ENCODE results near the gene CACNA1A.

The CACNA1A gene

DNA sequence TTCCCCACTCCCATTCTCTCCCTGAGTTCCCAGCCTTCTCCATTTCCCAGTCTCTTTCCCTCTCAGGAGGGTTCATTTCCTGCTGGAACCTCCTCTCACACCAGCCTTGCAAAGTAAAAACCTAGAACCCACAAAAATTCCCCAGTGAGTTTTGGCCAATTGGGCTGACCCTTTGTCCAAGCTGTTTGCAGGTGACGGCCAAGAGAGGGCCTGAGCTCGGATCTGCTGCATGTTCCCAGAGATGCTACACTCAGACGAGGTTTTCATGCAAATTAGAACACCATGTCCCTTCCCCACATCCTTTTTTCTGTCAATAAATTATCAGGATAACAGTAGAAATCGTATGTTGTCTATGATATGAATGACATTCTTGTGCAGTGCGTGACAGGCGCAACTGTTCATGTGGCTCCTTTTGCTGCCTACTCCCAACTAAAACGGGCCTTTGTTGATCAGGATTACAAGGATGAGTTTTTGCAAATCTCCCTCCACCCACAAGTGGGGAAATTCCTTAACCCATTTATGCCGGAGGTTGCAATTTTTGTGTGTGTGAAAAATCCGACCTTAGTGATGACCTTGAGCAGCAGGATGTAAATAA lies 149.5 kb downstream of the CACNA1A start:
- no peak for DNase-seq

DNA sequence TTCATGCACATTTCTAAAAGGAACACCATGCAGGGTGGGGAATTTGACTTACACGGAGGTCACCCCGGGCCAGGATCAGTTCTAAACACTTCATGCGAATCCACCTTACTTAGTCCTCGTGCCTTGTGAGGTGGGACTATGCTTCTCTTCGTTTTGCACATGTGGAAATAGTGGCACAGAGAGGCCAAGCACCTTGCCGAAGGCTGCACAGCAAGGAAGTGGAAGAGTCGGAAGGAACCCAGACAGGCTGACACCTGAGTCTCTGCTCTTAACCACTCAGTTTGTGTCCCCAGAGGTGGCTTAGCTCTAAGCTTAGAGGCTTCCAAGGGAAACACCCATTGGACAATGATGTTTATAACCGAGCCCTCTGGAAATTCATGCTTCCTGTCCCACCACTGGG lies 150.1 kb downstream of the CACNA1A start:
- no peak for DNase-seq

DNA sequence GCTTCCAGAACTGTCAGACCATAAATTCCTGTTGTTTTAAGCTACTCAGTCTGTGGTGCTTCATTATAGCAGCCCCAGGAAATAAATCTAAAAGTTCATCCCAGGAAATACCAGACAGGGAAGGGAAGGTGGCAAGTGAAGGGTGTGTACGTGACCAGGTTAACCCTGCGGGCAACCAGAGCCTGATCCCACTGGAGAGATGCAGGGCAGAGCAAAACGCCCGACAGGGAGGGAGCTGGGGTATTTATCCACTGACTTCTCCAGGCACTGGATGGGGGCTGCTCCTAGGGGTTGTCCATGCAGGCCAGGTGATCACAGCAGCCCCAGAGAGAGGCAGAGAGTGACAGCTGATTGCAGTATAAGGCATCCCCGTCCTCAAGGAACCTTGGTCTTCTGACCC lies 150.9 kb downstream of the CACNA1A start:
- DNase-seq, result no peak

DNA sequence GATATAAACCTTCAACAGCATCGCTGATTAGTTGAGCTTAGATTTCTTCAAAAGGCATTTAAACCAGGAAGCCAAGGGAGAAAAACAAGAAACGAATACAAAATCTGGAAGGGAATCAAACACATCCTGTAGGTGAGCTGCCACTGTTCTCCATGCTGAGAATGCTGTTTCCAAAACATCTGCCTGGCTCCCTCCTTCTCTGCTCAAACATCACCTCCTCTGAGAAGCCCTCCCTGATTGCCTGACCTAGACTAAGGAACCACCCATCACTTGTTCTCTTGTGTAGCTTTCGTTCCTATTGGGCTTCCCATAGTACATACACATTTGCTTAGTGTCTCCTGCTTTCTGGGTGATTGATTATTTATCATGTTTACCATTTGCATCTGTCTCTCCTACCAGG lies 152.7 kb downstream of the CACNA1A start:
- DNase-seq, result no peak

DNA sequence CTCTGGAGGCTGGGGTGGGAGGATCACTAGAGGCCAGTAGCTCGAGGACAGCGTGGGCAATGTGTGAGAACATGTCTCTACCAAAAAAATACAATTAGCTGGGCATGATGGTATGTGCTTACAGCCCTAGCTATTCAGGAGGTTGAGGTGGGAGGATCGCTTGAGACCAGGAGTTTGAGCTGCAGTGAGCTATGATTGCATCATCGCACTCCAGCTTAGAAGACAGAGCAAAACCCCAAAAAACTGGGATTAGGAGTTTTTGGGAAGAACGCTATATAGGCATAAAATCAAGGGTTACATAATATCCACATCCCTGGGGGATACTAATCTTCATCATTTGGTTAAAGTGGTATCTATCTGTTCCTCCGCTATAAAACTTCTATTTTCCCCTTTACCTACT lies 155.5 kb downstream of the CACNA1A start:
- DNase-seq, result no peak

DNA sequence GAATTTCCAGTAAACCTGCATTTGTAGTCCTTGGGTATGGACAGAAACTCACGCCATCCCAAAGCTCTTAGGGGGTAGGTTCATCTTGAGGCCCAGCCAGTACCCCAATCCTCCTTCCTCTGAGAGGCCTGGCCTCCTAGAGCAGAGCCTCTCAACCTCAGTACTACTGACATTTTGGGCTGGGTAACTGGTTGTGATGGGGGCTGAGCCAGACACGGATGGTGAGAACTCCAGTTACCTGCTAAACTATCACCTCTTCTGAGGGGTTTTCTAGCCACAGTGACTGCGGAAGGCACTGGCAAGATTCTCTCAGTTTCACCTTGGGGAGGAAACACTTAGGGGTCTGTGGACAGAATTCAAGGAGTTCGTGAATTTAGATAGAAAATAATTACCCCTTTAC lies 156.2 kb downstream of the CACNA1A start:
- DNase-seq, result no peak

DNA sequence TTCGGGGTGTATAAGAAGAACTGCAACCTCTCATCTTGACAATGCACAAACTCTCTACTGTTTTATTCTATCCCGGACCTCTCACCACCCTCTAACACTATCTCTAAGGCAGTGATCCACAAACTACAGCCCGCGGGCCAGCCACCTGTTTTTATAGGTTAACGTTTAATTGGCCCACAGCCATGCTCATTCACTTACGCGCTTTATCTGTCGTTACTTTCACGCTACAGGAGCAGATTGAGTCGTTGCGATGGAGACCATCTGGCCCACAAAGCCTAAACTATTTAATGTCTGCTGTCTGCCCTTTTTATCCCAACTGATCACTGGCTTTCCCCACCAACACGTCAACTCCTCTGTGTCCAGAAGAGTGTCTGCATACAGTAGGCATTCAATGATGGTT lies 158.9 kb downstream of the CACNA1A start:
- no peak for DNase-seq

DNA sequence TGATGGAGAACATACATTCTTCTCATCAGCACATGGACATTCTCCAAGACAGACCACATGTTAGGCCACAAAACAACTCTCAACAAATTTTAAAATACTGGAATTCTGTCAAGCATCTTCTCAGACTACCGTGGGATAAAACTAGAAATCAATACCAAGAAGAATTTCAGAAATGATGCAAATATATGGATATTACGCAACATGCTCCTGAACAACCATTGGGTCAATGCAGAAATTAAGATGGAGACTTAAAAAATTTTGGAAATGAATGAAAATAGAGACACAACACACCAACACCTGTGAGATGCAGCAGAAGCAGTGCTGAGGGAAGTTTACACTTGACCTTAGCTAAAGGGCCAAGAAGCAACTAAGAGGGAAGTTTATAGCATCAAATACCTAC lies 162.8 kb downstream of the CACNA1A start:
- no peak for DNase-seq

DNA sequence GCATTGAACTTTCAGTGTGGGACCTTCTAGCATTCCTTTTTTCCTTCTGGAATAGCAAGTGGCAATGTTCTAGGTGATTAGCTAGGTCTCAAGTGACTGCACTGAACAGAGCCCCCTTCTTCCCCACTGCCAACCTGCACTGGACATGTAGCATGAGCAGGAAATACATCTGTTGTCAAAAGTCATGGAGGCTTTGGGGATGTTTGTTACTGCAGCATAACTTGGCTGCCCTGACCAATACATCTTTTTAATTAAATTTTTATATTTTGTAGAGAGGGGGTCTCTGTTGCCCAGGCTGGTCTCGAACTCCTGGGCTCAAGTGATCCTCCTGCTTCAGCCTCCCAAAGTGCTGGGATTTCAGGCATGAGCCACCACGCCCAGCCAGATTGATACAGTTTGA lies 163.6 kb downstream of the CACNA1A start:
- DNase-seq, result no peak

DNA sequence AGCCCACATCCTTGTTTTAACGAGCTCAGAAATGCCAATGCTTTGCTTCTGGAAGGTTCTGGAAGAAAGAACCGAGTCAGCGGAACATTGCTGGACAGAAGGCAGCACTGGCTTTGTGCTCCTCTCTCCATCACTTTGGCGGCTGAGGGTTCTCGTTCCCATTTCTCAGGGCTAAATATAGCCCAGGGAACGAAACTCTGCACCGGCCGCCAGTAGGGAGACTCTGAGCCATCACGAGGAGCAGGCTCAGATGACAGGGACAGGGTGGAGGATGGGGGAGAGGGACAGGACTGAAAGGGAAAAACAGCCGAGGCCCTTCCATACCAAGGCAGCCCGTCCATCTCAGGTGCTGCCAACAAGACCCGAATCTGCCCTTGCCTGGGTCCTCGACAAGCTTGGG lies 166.4 kb downstream of the CACNA1A start:
- DNase-seq, result no peak

DNA sequence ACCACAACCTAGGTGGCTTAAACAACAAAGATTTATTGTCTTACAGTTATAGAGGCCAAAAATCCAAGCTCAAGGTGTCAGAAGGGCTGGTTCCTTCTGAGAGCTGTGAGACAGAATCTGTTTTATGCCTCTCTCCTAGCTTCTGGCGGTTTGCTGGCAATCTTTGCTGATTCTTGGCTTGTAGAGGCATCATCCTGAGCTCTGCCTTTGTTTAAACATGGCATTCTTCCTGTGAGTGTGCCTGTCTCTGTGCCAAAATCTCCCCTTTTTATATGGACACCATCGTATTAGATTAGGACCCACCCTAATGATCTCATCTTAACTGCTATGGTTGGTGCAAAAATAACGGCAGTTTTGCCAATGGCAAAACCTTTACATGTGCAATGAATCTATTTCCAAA lies 169.1 kb downstream of the CACNA1A start:
- no peak for DNase-seq

DNA sequence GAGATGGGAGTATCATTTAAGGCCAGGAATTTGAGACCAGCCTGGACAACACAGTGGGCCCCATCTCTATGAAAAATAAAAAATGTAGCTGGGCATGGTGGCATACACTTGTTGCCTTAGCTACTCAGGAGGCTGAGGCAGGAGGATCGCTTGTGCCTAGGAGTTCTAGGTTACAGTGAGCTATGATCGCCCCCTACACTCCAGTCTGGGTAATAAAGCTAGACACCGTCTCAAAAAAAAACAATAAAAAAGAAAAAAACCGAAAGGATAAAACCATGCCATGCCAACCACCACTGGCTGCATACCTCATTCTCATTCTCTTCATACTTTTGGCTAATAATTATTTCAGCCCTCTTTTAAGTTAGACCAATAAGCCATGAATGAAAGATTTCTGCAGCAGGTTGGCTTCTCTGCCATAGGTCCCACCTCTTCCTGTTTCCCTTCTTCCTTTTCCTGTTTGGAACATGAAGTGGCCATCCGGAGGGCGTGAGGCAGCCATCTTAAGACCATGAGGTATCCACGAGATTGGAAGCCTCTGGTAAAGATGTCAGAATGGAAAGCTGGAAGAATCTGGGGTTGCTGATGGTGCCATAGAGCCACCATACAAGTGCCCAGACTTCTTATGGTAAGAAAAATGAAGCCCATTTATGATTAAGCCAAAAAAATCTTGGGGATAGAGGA lies 171.3 kb downstream of the CACNA1A start:
- no peak for DNase-seq

DNA sequence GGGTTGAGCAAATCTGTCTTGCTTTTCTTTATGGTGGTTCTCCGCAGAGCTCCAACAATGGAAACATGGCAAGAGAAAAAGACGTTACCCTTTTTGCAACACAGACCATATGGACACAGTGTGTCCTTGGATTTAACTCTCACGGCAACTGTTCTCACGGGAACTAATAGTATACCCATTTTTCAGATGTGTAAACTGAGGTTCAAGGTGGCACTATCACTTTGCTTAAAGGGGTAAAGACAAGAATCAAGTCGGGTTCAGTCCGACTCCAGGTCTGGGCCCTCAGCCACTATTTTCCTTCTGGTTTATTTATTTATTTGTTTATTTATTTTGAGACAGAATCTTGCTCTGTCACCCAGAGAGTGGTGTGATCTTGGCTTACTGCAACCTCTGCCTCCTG lies 176.0 kb downstream of the CACNA1A start:
- DNase-seq, result no peak

DNA sequence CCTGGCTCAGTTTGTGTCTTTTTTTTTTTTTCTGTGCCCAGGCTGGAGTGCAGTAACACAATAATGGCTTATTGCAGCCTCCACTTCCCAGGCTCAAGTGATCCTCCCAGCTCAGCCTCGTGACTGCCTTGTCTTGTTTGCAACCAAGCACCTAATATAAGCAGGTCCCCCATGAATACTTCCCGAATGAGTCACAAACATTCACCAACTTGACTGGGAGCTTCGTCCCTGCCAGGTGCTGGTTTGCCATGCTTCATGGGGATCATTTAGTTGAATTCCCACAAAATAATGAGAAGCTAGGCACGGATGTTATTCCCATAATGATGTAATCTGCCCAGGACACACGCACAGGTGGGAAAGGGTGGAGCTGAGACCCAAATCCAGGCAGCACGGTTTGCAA lies 176.5 kb downstream of the CACNA1A start:
- no peak for DNase-seq

DNA sequence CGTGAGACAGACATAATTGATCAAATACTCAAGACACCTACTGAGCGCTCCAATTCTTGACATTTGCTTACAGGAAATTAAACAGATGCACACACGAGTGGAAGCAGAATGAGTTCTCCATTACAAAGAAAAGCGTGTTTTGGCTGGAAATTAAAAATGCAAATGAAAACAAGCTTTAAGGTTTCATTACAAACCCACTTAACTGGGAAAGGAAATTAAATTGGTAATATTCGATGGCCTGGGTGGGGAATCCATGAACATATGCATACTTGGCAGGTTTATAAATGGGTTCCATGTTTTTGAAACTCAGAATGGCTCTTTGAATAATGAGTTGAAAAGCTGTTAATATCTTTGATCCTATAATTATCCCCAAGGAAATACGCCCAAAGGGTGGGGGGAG lies 178.0 kb downstream of the CACNA1A start:
- DNase-seq, result no peak

DNA sequence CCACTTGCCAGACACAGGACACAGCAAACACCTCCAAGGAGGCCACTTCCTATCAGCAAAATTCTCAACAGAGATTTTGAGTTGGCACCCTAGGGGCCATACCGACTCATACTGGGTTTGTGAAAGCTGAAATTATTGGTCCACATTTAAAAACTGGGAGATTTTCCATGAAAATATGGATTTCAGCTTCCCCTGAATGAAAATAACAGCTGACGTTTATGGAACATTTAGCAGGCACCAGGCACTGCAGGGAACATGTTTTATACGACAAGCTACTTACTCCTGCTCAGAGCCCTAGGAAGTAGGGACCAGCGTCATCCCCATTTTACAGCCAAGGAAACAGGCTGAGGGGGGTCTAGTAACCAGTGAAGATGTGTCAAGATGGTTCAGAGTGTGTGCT lies 186.8 kb downstream of the CACNA1A start:
- DNase-seq, result no peak

DNA sequence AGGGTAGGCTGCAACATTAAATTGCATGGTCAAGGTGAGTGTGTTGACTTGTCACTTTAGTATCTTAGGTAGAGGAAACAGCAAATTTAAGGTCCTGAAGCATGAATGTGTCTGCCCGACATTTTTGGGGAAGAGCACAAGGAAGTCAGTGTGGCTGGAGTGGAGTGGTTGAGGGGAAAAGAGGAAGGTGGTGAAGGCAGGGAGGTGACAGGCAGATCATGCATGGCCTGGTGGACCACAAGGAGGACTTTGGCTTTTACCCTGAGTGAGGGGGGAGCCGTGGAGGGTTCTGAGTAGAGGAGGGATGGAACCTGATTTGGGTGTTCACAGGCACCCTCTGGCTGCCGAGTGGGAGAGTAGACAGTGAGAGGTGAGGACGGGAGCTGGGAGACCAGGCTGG lies 188.1 kb downstream of the CACNA1A start:
- DNase-seq, result no peak

DNA sequence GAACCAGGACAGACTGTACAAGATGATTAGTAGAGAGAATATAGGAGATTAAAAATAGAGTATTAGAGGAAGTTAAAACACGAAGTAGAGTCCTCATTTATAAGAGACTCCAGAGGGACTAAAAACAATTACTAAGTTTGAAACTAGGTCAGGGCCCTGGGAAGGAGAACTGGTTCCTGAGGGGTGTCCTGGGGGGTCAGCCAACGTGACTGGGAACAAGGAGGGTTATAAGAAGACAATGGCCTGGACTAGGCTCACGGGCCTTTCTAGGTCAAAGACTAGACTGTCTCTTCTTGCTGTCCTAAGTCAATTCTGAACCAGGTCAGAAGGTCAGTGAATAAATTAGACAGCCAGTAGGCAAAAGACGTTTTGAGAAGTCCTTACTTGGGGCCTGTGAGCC lies 190.8 kb downstream of the CACNA1A start:
- DNase-seq, result no peak

DNA sequence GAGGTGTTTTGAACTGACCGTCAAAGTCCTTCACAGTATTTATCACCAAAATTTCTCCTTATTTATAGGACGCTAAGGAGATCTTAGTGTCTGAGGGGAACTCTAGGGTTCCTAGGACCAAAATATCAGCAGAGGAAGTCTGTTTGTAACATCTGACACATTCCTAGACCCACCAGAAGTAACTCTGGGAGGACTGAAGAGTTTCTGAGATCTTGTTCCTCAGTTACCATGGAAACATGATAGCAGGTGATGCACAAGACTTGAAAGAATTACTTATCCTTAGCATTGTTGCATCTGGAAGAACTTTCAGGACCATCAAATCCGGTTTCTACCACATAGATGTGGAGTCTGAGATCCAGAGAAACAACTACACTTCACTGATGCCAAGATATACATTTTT lies 191.5 kb downstream of the CACNA1A start:
- no peak for DNase-seq

DNA sequence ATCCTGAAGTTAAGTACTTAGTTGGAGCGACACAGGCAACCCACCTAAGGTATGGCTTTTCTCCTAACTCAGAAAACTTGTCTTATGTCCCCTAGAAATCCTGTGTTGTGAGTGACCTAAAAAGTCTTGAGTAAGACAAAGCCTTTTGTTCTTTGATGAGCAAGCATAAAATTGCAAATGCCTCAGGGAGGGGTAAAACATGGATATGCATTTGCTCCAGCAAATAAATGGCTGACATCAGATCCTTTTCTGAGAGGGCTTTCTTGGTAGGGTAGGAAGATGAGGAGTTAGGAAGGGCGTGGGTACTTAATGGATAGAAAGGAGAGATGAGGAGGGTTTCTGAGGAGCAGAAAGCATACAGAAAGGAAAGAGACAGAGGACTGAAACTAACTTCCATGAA lies 192.4 kb downstream of the CACNA1A start:
- DNase-seq, result no peak

DNA sequence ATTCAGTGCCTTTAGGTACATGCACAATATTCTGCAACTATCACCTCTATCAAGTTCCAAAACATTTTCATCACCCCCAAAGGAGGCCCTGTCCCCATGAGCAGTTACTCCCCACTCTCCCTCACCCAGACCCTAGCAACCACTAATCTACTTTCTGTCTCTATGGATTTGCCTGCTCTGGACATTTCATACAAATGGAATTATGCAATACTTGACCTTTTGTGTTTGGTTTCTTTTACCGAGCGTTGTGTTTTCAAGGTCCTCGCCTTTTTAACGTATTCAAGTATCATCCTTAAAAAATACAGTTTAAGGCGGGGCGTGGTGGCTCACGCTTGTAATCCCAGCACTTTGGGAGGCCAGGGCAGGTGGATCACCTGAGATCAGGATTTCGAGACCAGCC lies 196.4 kb downstream of the CACNA1A start:
- no peak for DNase-seq

DNA sequence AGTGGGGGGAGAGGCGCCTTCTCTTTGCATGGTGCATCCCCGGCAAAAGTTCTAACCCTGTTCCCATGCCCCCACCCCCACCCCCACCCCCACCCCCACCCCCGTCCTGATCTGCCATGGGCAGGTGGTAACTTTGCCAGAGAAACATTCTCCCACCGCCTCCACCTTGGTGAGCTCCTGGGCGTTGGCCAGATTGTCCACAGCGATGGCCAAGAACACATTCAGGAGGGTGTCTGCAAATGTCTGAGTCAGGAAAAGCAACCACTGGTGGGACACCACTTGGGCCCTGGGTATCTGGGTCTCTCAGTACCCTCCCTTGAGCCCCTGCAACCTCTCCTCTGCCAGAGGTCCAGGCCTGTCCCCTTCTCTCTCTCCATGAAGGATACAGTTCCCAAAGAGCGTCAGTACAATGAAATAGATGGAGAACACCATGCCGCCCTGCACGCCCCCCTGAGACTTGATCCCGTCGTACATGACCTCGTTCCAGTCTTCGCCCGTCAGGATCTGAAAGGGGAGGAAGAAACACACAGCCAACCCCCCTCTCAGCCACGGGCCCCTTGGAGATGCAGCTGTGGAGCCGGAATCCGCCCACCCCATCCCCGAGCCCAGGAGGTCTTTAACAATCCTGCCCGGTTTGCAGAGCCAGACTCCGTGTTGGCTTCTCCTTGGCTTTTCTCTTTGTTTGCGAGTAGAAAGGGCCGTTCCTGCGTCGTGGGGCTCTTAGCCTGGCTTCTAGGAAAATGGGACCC lies 202.7 kb downstream of the CACNA1A start:
- no peak for DNase-seq

DNA sequence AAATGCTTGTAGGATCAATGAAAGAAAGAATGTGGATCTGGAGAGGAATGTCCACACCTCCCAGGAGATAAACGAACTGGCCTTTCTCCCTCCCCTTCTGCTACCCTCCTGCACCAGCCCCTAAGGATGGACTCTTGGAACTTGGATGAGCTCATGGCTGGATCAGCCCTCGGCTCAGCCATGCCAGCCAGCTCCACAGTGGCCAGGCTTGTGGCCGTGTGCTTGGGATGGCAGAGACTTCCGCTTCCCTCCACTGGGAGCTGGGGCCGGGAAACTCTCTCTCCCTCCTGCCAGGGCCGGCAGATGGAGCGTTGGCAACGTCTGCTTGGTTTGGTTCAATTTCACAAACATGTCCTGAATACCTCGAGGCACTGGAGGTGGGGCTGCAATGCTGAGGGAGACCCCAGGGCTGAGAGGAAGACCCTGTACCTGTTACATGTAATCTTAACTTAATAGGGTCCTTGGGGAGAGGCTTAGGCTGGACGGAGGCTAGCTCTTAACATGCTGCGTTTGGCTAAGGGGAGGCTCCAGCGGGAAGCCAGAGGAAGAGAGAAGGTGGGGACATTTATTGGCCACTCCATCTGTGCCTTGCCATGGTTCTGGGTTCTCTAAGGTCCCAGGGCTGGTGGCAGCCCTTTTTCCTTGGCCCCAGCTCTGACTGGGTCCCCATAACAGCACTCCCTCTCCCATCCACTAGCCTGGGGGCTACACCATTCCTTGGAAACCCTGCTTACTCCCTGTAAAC lies 203.6 kb downstream of the CACNA1A start:
- DNase-seq, result no peak
